Activated CD4-positive, alpha-beta T cell treated with anti-CD3 and anti-CD28 coated beads for 36 hours (primary cell): Measurements from ENCODE around the gene FAM81A. TPM values are rescaled to one million over a fixed set of nuclear protein-coding genes. Genes with fewer than 3 reads are reported as not detected.

Experiments
- ATAC-seq: fragments of 200-7000 bp; cut with Tn5 transposase; one replicate; pipeline ENCODE4 v1.10.0; 2021; ENCODE audit warnings: mild to moderate bottlenecking, moderate library complexity
- CTCF ChIA-PET: fragments of 350-600 bp; sonication (Branson Sonifier 250); formaldehyde crosslinking; loops from one replicate; lab custom pipeline; 2021; ENCODE audit warnings: antibody characterized with exemption; lab: Charles Lee
- POLR2A ChIA-PET: fragments of 350-600 bp; sonication (Branson Sonifier 250); formaldehyde crosslinking; loops from one replicate; lab custom pipeline; 2021; ENCODE audit warnings: antibody characterized with exemption, inconsistent platforms; lab: Charles Lee
- DNase-seq: peaks from one replicate; pipeline ENCODE4 v3.0.0-alpha.2; 2020
- H3K27ac Mint-ChIP-seq: one replicate; pipeline ENCODE4 v1.8.0; 2021; ENCODE audit warnings: mixed read lengths
- H3K27me3 Mint-ChIP-seq: one replicate; pipeline ENCODE4 v1.8.0; 2021; ENCODE audit warnings: mixed read lengths
- H3K36me3 Mint-ChIP-seq: one replicate; pipeline ENCODE4 v1.8.0; 2021; ENCODE audit warnings: low read depth, mixed read lengths
- H3K4me1 Mint-ChIP-seq: one replicate; pipeline ENCODE4 v1.8.0; 2021; ENCODE audit warnings: mixed read lengths
- H3K4me3 Mint-ChIP-seq: one replicate; pipeline ENCODE4 v1.8.0; 2021; ENCODE audit warnings: mild to moderate bottlenecking, moderate library complexity, mixed read lengths
- H3K9me3 Mint-ChIP-seq: one replicate; pipeline ENCODE4 v1.8.0; 2021; ENCODE audit warnings: low read depth, mixed read lengths
- intact Hi-C, 2 experiments: fragments of 100-400 bp; cut with DNase I in 1 of 2; cut with micrococcal nuclease in 1 of 2; formaldehyde crosslinking; loops; one replicate each; pipeline versions ENCODE4 v1.14.2 to v1.15.1; 2022 to 2024; cut with DNase I, micrococcal nuclease
- total RNA-seq, 2 experiments: library from RNA; stranded (reverse); gene quantifications; one replicate each; pipeline ENCODE4 v1.2.3, GENCODE V29; 2021

FAM81A gene
- total RNA-seq, 2 experiments from 2014 or later = 0.26 to 0.57 TPM

- ChIA-PET POLR2A (no interaction called here), CTCF (interaction anchor here (0.7 to 4.8 kb wide), 3 partner anchors 10 to 511 kb away, joined by 3 to 44 read pairs (median 6); no protein-coding TSS in a partner anchor)
- no peak overlapping the region for H3K27ac Mint-ChIP-seq
- peaks cover 4% of the 10 kb centered on the region for H3K27me3 Mint-ChIP-seq
- intact Hi-C loops = loop anchor here (5.0 kb wide), 2 partner anchors 319 to 1264 kb away; no protein-coding TSS in a partner anchor
- no peak overlapping the region for H3K4me3 Mint-ChIP-seq
- H3K36me3 Mint-ChIP-seq = no peaks in the 10 kb centered on the region
- H3K9me3 Mint-ChIP-seq = peaks cover 3% of the 10 kb centered on the region
- ATAC-seq (no peak), DNase-seq (no peak)
- H3K4me1 Mint-ChIP-seq = no peaks in the 10 kb centered on the region
These were observed 53.1 kb downstream of the FAM81A start for GRCh38 chr15:59491062-59491461.

GRCh38 chr15:59492389-59493377, 54.7 kb downstream of the FAM81A start:
- DNase-seq = peak; percentile 65
- ChIA-PET POLR2A (no interaction called here), CTCF (interaction anchor here (0.6 to 4.8 kb wide), 20 partner anchors 8 to 1018 kb away, joined by 3 to 44 read pairs (median 4); no protein-coding TSS in a partner anchor)
- no peak overlapping the region for H3K4me3 Mint-ChIP-seq
- no peak overlapping the region for H3K27ac Mint-ChIP-seq
- peak; percentile 74 for ATAC-seq
- H3K4me1 Mint-ChIP-seq = no peaks in the 10 kb centered on the region
- peaks cover 4% of the 10 kb centered on the region for H3K27me3 Mint-ChIP-seq
- peaks cover 3% of the 10 kb centered on the region for H3K9me3 Mint-ChIP-seq
- intact Hi-C loops = loop anchor here (1.0 to 5.0 kb wide), 8 partner anchors 245 to 1265 kb away; no protein-coding TSS in a partner anchor
- H3K36me3 Mint-ChIP-seq = no peaks in the 10 kb centered on the region

- ATAC-seq (no peak), DNase-seq (peak; percentile 40)
- no peaks in the 10 kb centered on the region for H3K4me1 Mint-ChIP-seq
- H3K27ac Mint-ChIP-seq = no peak overlapping the region
- no peak overlapping the region for H3K4me3 Mint-ChIP-seq
- intact Hi-C loops = no loop called here
- H3K36me3 Mint-ChIP-seq = no peaks in the 10 kb centered on the region
- POLR2A ChIA-PET = no interaction called here
- peaks cover 4% of the 10 kb centered on the region for H3K27me3 Mint-ChIP-seq
- no peaks in the 10 kb centered on the region for H3K9me3 Mint-ChIP-seq
- CTCF ChIA-PET = interaction anchor here (0.6 to 1.8 kb wide), 4 partner anchors 10 to 543 kb away, joined by 3 to 6 read pairs (median 3); no protein-coding TSS in a partner anchor
These were observed 63.6 kb downstream of the FAM81A start for GRCh38 chr15:59501597-59501996.

- Mint-ChIP-seq H3K36me3 (no peaks in the 10 kb centered on the region), H3K4me1 (no peaks in the 10 kb centered on the region), H3K4me3 (no peak overlapping the region), H3K9me3 (no peaks in the 10 kb centered on the region), H3K27me3 (no peaks in the 10 kb centered on the region), H3K27ac (no peak overlapping the region)
- ChIA-PET POLR2A (interaction anchor here (0.7 kb wide), 1 partner anchor 417 kb away, joined by 5 read pairs; no protein-coding TSS in a partner anchor), CTCF (interaction anchor here (1.0 to 4.2 kb wide), 5 partner anchors 9 to 558 kb away, joined by 3 to 19 read pairs (median 3); no protein-coding TSS in a partner anchor)
- ATAC-seq (no peak), DNase-seq (no peak)
- intact Hi-C loops = no loop called here
These were observed 77.2 kb downstream of the FAM81A start for GRCh38 chr15:59515190-59515589.

- no peaks in the 10 kb centered on the region for H3K36me3 Mint-ChIP-seq
- ChIA-PET POLR2A (no interaction called here), CTCF (interaction anchor here (0.6 to 4.2 kb wide), 6 partner anchors 8 to 581 kb away, joined by 3 to 19 read pairs (median 4); no protein-coding TSS in a partner anchor)
- H3K4me3 Mint-ChIP-seq = no peak overlapping the region
- DNase-seq (no peak), ATAC-seq (no peak)
- H3K27ac Mint-ChIP-seq = no peak overlapping the region
- peaks cover 4% of the 10 kb centered on the region for H3K4me1 Mint-ChIP-seq
- H3K9me3 Mint-ChIP-seq = no peaks in the 10 kb centered on the region
- H3K27me3 Mint-ChIP-seq = no peaks in the 10 kb centered on the region
- intact Hi-C loops = loop anchor here in 1 of 2 experiments (2.0 kb wide), 1 partner anchor 56 kb away; no protein-coding TSS in a partner anchor
These were observed 78.9 kb downstream of the FAM81A start for GRCh38 chr15:59516655-59517461.

- H3K27ac Mint-ChIP-seq = no peak overlapping the region
- no peaks in the 10 kb centered on the region for H3K9me3 Mint-ChIP-seq
- ATAC-seq (no peak), DNase-seq (no peak)
- no peaks in the 10 kb centered on the region for H3K27me3 Mint-ChIP-seq
- H3K4me3 Mint-ChIP-seq = no peak overlapping the region
- H3K36me3 Mint-ChIP-seq = no peaks in the 10 kb centered on the region
- CTCF ChIA-PET = interaction anchor here (1.0 to 1.5 kb wide), 2 partner anchors 14 to 26 kb away, joined by 3 to 4 read pairs; no protein-coding TSS in a partner anchor
- POLR2A ChIA-PET = no interaction called here
- intact Hi-C loops = no loop called here
- H3K4me1 Mint-ChIP-seq = peaks cover 23% of the 10 kb centered on the region
These were observed 81.3 kb downstream of the FAM81A start for GRCh38 chr15:59519329-59519728.

- no peak for DNase-seq
- no peak for ATAC-seq
- Mint-ChIP-seq H3K4me1 (peaks cover 28% of the 10 kb centered on the region), H3K36me3 (no peaks in the 10 kb centered on the region), H3K27me3 (no peaks in the 10 kb centered on the region), H3K27ac (no peak overlapping the region), H3K9me3 (no peaks in the 10 kb centered on the region), H3K4me3 (no peak overlapping the region)
- CTCF ChIA-PET = interaction anchor here (0.7 kb wide), 1 partner anchor 805 kb away, joined by 3 read pairs; no protein-coding TSS in a partner anchor
- POLR2A ChIA-PET = no interaction called here
- intact Hi-C loops = no loop called here
These were observed 83.5 kb downstream of the FAM81A start for GRCh38 chr15:59521443-59521842.

- POLR2A ChIA-PET = no interaction called here
- ATAC-seq (no peak), DNase-seq (peak; percentile 19)
- Mint-ChIP-seq H3K27me3 (no peaks in the 10 kb centered on the region), H3K4me1 (peaks cover 28% of the 10 kb centered on the region), H3K9me3 (no peaks in the 10 kb centered on the region), H3K36me3 (no peaks in the 10 kb centered on the region), H3K4me3 (no peak overlapping the region), H3K27ac (no peak overlapping the region)
- CTCF ChIA-PET = interaction anchor here (0.8 to 1.9 kb wide), 4 partner anchors 10 to 357 kb away, joined by 3 to 22 read pairs (median 3); no protein-coding TSS in a partner anchor
- intact Hi-C loops = no loop called here
These were observed 85.0 kb downstream of the FAM81A start for GRCh38 chr15:59522988-59523461.

GRCh38 chr15:59523702-59524101, 85.7 kb downstream of the FAM81A start:
- POLR2A ChIA-PET = no interaction called here
- peaks cover 30% of the 10 kb centered on the region for H3K4me1 Mint-ChIP-seq
- no peak for DNase-seq
- no peak overlapping the region for H3K27ac Mint-ChIP-seq
- H3K4me3 Mint-ChIP-seq = no peak overlapping the region
- no peaks in the 10 kb centered on the region for H3K36me3 Mint-ChIP-seq
- no peaks in the 10 kb centered on the region for H3K9me3 Mint-ChIP-seq
- no peaks in the 10 kb centered on the region for H3K27me3 Mint-ChIP-seq
- ATAC-seq = no peak
- intact Hi-C loops = no loop called here
- CTCF ChIA-PET = interaction anchor here (0.6 to 1.9 kb wide), 6 partner anchors 9 to 358 kb away, joined by 3 to 22 read pairs (median 3); no protein-coding TSS in a partner anchor

- no peaks in the 10 kb centered on the region for H3K36me3 Mint-ChIP-seq
- no peaks in the 10 kb centered on the region for H3K9me3 Mint-ChIP-seq
- peak; percentile 49 for ATAC-seq
- H3K4me1 Mint-ChIP-seq = peaks cover 31% of the 10 kb centered on the region
- ChIA-PET CTCF (interaction anchor here (0.5 to 1.9 kb wide), 8 partner anchors 8 to 803 kb away, joined by 3 to 22 read pairs (median 3); no protein-coding TSS in a partner anchor), POLR2A (no interaction called here)
- peak overlapping the region; percentile 2 for H3K27ac Mint-ChIP-seq
- no peak overlapping the region for H3K4me3 Mint-ChIP-seq
- no peaks in the 10 kb centered on the region for H3K27me3 Mint-ChIP-seq
- no peak for DNase-seq
- intact Hi-C loops = no loop called here
These were observed 86.3 kb downstream of the FAM81A start for GRCh38 chr15:59524331-59524731.
